Effector memory CD8-positive, alpha-beta T cell (primary cell): ENCODE results near the gene SPAG5.

ENCODE experiments used
- ATAC-seq: fragments of 150-1000 bp; cut with Tn5 transposase; replicated peaks from 2 replicates; pipeline ENCODE4 v1.10.0; 2021; ENCODE audit warnings: mild to moderate bottlenecking, moderate library complexity
- DNase-seq, 3 experiments: peaks; one replicate each; pipeline ENCODE4 v3.0.0; 2021
- H3K27ac Mint-ChIP-seq, 2 donors: one replicate each; pipeline ENCODE4 v1.8.0; 2022; ENCODE audit warnings: mild to moderate bottlenecking in 2 of 2, mixed read lengths in 2 of 2, moderate library complexity in 2 of 2
- H3K27me3 Mint-ChIP-seq, 2 donors: one replicate each; pipeline ENCODE4 v1.8.0; 2022; ENCODE audit warnings: mixed read lengths in 2 of 2
- H3K36me3 Mint-ChIP-seq: one replicate; pipeline ENCODE4 v1.8.0; 2022; ENCODE audit warnings: mild to moderate bottlenecking, moderate library complexity, mixed read lengths; ENCODE audit not compliant: insufficient read depth
- H3K4me1 Mint-ChIP-seq, 2 donors: one replicate each; pipeline ENCODE4 v1.8.0; 2022; ENCODE audit warnings: low read depth in 2 of 2, mixed read lengths in 2 of 2
- H3K4me3 Mint-ChIP-seq, 2 donors: one replicate each; pipeline ENCODE4 v1.8.0; 2022; ENCODE audit warnings: mild to moderate bottlenecking in 2 of 2, mixed read lengths in 2 of 2, moderate library complexity in 2 of 2
- H3K9me3 Mint-ChIP-seq, 2 donors: one replicate each; pipeline ENCODE4 v1.8.0; 2022; ENCODE audit warnings: mixed read lengths in 2 of 2

The SPAG5 gene

GRCh38 chr17:28538296-28538895 is 60.4 kb downstream of the SPAG5 start:
- no peak overlapping the region for H3K4me3 Mint-ChIP-seq
- H3K27me3 Mint-ChIP-seq, result no peaks in the 10 kb centered on the region
- H3K4me1 Mint-ChIP-seq, result no peaks in the 10 kb centered on the region
- ATAC-seq (no peak), DNase-seq (no peak)
- H3K36me3 Mint-ChIP-seq, result no peaks in the 10 kb centered on the region
- no peak overlapping the region for H3K27ac Mint-ChIP-seq
- H3K9me3 Mint-ChIP-seq, result no peaks in the 10 kb centered on the region

- Mint-ChIP-seq H3K27ac (no peak overlapping the region), H3K4me3 (no peak overlapping the region), H3K36me3 (no peaks in the 10 kb centered on the region), H3K9me3 (no peaks in the 10 kb centered on the region), H3K27me3 (no peaks in the 10 kb centered on the region), H3K4me1 (no peaks in the 10 kb centered on the region)
- no peak for DNase-seq
- no peak for ATAC-seq
These were observed 61.6 kb downstream of the SPAG5 start for GRCh38 chr17:28537219-28537610.

- H3K4me1 Mint-ChIP-seq, result no peaks in the 10 kb centered on the region
- ATAC-seq (no peak), DNase-seq (no peak)
- no peak overlapping the region for H3K4me3 Mint-ChIP-seq
- H3K27ac Mint-ChIP-seq, result no peak overlapping the region
- H3K9me3 Mint-ChIP-seq, result no peaks in the 10 kb centered on the region
- no peaks in the 10 kb centered on the region for H3K36me3 Mint-ChIP-seq
- peaks cover 1 to 2% of the 10 kb centered on the region in 2 donors for H3K27me3 Mint-ChIP-seq
These were observed 62.1 kb downstream of the SPAG5 start for GRCh38 chr17:28536532-28537218.

- DNase-seq (no peak), ATAC-seq (no peak)
- Mint-ChIP-seq H3K36me3 (no peaks in the 10 kb centered on the region), H3K4me1 (no peaks in the 10 kb centered on the region), H3K9me3 (no peaks in the 10 kb centered on the region), H3K27ac (no peak overlapping the region), H3K27me3 (peaks cover 5 to 15% of the 10 kb centered on the region in 2 donors), H3K4me3 (no peak overlapping the region)
These were observed 64.0 kb downstream of the SPAG5 start for GRCh38 chr17:28534740-28535375.

- ATAC-seq (no peak), DNase-seq (no peak)
- Mint-ChIP-seq H3K27me3 (peaks cover 5 to 15% of the 10 kb centered on the region in 2 donors), H3K27ac (no peak overlapping the region), H3K4me3 (no peak overlapping the region), H3K36me3 (no peaks in the 10 kb centered on the region), H3K9me3 (no peaks in the 10 kb centered on the region), H3K4me1 (no peaks in the 10 kb centered on the region)
These were observed 65.6 kb downstream of the SPAG5 start for GRCh38 chr17:28533091-28533807.

GRCh38 chr17:28532050-28532960 is 66.5 kb downstream of the SPAG5 start:
- no peaks in the 10 kb centered on the region for H3K9me3 Mint-ChIP-seq
- ATAC-seq (no peak), DNase-seq (no peak)
- no peak overlapping the region for H3K27ac Mint-ChIP-seq
- H3K27me3 Mint-ChIP-seq, result peaks cover 5 to 15% of the 10 kb centered on the region in 2 donors
- no peaks in the 10 kb centered on the region for H3K4me1 Mint-ChIP-seq
- H3K36me3 Mint-ChIP-seq, result no peaks in the 10 kb centered on the region
- no peak overlapping the region for H3K4me3 Mint-ChIP-seq

- Mint-ChIP-seq H3K27ac (no peak overlapping the region), H3K27me3 (peaks cover 5 to 15% of the 10 kb centered on the region in 2 donors), H3K36me3 (no peaks in the 10 kb centered on the region), H3K4me1 (no peaks in the 10 kb centered on the region), H3K4me3 (no peak overlapping the region), H3K9me3 (no peaks in the 10 kb centered on the region)
- ATAC-seq (no peak), DNase-seq (no peak)
These were observed 67.9 kb downstream of the SPAG5 start for GRCh38 chr17:28530926-28531325.

GRCh38 chr17:28530250-28530649 is 68.6 kb downstream of the SPAG5 start:
- H3K4me3 Mint-ChIP-seq, result no peak overlapping the region
- ATAC-seq (no peak), DNase-seq (no peak)
- H3K9me3 Mint-ChIP-seq, result no peaks in the 10 kb centered on the region
- H3K27ac Mint-ChIP-seq, result no peak overlapping the region
- peaks cover 5 to 15% of the 10 kb centered on the region in 2 donors for H3K27me3 Mint-ChIP-seq
- H3K4me1 Mint-ChIP-seq, result no peaks in the 10 kb centered on the region
- no peaks in the 10 kb centered on the region for H3K36me3 Mint-ChIP-seq

- DNase-seq, result no peak
- no peak overlapping the region for H3K27ac Mint-ChIP-seq
- ATAC-seq, result no peak
- H3K4me3 Mint-ChIP-seq, result no peak overlapping the region
- H3K36me3 Mint-ChIP-seq, result no peaks in the 10 kb centered on the region
- no peaks in the 10 kb centered on the region for H3K4me1 Mint-ChIP-seq
- H3K9me3 Mint-ChIP-seq, result no peaks in the 10 kb centered on the region
- H3K27me3 Mint-ChIP-seq, result peaks cover 5 to 15% of the 10 kb centered on the region in 2 donors
These were observed 69.8 kb downstream of the SPAG5 start for GRCh38 chr17:28529013-28529400.

- Mint-ChIP-seq H3K4me1 (no peaks in the 10 kb centered on the region), H3K27me3 (peaks cover 5 to 15% of the 10 kb centered on the region in 2 donors), H3K27ac (no peak overlapping the region), H3K4me3 (no peak overlapping the region), H3K9me3 (no peaks in the 10 kb centered on the region), H3K36me3 (no peaks in the 10 kb centered on the region)
- ATAC-seq (no peak), DNase-seq (no peak)
These were observed 70.4 kb downstream of the SPAG5 start for GRCh38 chr17:28528327-28529012.

GRCh38 chr17:28527859-28528258 is 71.0 kb downstream of the SPAG5 start:
- Mint-ChIP-seq H3K9me3 (no peaks in the 10 kb centered on the region), H3K27me3 (peaks cover 5 to 15% of the 10 kb centered on the region in 2 donors), H3K36me3 (no peaks in the 10 kb centered on the region), H3K4me3 (no peak overlapping the region), H3K4me1 (no peaks in the 10 kb centered on the region), H3K27ac (no peak overlapping the region)
- no peak for DNase-seq
- no peak for ATAC-seq
